Esophagus muscularis mucosa (tissue), 4 donors: ENCODE results near the gene CDK5R1. TPM values are rescaled to one million over a fixed set of nuclear protein-coding genes. Genes with fewer than 3 reads are reported as not detected.

Experiments
- DNase-seq: peaks from one replicate; pipeline ENCODE4 v3.0.0-alpha.2; 2017; ENCODE audit errors: extremely low spot score
- H3K27ac ChIP-seq, 4 donors: fragments of 200-600 bp; sonication (generic); replicated peaks in 1 of 4; 1 replicate in 3 of 4; 2 replicates in 1 of 4; pipeline ENCODE4 v1.5.1; 2016 to 2019; ENCODE audit warnings: mild to moderate bottlenecking in 1 of 4
- H3K27me3 ChIP-seq, 4 donors: fragments of 200-600 bp; sonication (generic); one replicate each; pipeline versions ENCODE4 v1.5.1 to v1.6.0; 2016 to 2019
- H3K36me3 ChIP-seq, 4 donors: fragments of 200-600 bp; sonication (generic); one replicate each; pipeline ENCODE4 v1.5.1; 2016 to 2019
- H3K4me1 ChIP-seq, 4 donors: fragments of 200-600 bp; sonication (generic); one replicate each; pipeline ENCODE4 v1.5.1; 2016 to 2019
- H3K4me3 ChIP-seq, 4 donors: fragments of 200-600 bp; sonication (generic); 1 replicate in 2 of 4; 2 replicates in 2 of 4; pipeline ENCODE4 v1.5.1; 2016 to 2019; ENCODE audit warnings: mild to moderate bottlenecking in 4 of 4, moderate library complexity in 1 of 4
- H3K9me3 ChIP-seq, 4 donors: fragments of 200-600 bp; sonication (generic); 1 replicate in 3 of 4; 2 replicates in 1 of 4; pipeline ENCODE4 v1.5.1; 2016 to 2019
- CTCF ChIP-seq, 3 experiments: fragments of 200-600 bp in 2 of 3; fragments of 450-650 bp in 1 of 3; sonication (generic) in 2 of 3; IDR thresholded peaks; one replicate each; pipeline ENCODE4 v1.5.1; 2017 to 2019; ENCODE audit warnings: antibody characterized with exemption in 3 of 3, mild to moderate bottlenecking in 2 of 3, moderate library complexity in 1 of 3
- EP300 ChIP-seq: sonication (generic); formaldehyde crosslinking; IDR thresholded peaks from one replicate; pipeline ENCODE4 v1.6.1; 2017; ENCODE audit warnings: antibody characterized with exemption
- POLR2A ChIP-seq: fragments of 450-650 bp; IDR thresholded peaks from one replicate; pipeline ENCODE4 v1.6.1; 2017; ENCODE audit warnings: antibody characterized with exemption, moderate library complexity, mild to moderate bottlenecking, low read depth
- POLR2AphosphoS5 ChIP-seq, 2 donors: sonication (generic); formaldehyde crosslinking; IDR thresholded peaks; one replicate each; pipeline ENCODE4 v1.6.1; 2017; ENCODE audit warnings: antibody characterized with exemption in 2 of 2
- WGBS: methylation state at CpG from one replicate; pipeline ENCODE4 v1.1.5; 2018; 5-methylcytosine and 5-hydroxymethylcytosine counted together
- intact Hi-C: fragments of 100-400 bp; cut with DNase I; formaldehyde crosslinking; loops from one replicate; pipeline ENCODE4 v1.15.1; 2023
- total RNA-seq, 4 donors: library from RNA; depleted of rRNA; stranded (reverse); fragments of >200 nt; gene quantifications; one replicate each; pipeline versions ENCODE4 v1.1.0 to v1.2.1, GENCODE V29; 2016

CDK5R1 gene
- total RNA-seq, 4 donors from 2014 or later = 0.33 to 1.2 (median 0.64) TPM

- intact Hi-C loops = no loop called here
- 98% methylated on average over 7 of the region's 7 CpGs for WGBS
- no peak overlapping the region for H3K4me3 ChIP-seq
- no peak for DNase-seq
- H3K4me1 ChIP-seq = no peaks in the 10 kb centered on the region
- peaks cover 54 to 100% (median 93%) of the 10 kb centered on the region in 4 donors for H3K36me3 ChIP-seq
- no peak overlapping the region for H3K27ac ChIP-seq
- H3K27me3 ChIP-seq = no peaks in the 10 kb centered on the region
- H3K9me3 ChIP-seq = no peaks in the 10 kb centered on the region
- TF ChIP-seq POLR2A (no peak), POLR2AphosphoS5 (IDR thresholded peaks at IDR 0.05) (no peak), EP300 (no peak), CTCF (IDR thresholded peaks at IDR 0.05) (no peak)
These were observed 18.8 kb upstream of the CDK5R1 start for GRCh38 chr17:32467949-32468348.

- intact Hi-C loops = no loop called here
- H3K9me3 ChIP-seq = no peaks in the 10 kb centered on the region
- H3K27me3 ChIP-seq = no peaks in the 10 kb centered on the region
- TF ChIP-seq POLR2AphosphoS5 (IDR thresholded peaks at IDR 0.05) (no peak), POLR2A (no peak), CTCF (IDR thresholded peaks at IDR 0.05) (no peak), EP300 (no peak)
- H3K4me3 ChIP-seq = no peak overlapping the region
- no peak overlapping the region for H3K27ac ChIP-seq
- no peaks in the 10 kb centered on the region for H3K4me1 ChIP-seq
- DNase-seq = no peak
- peaks cover 58 to 100% (median 95%) of the 10 kb centered on the region in 4 donors for H3K36me3 ChIP-seq
- WGBS = 93% methylated on average over 6 of the region's 6 CpGs
These were observed 16.2 kb upstream of the CDK5R1 start for GRCh38 chr17:32470405-32471167.

GRCh38 chr17:32471652-32472051, 15.1 kb upstream of the CDK5R1 start:
- intact Hi-C loops = no loop called here
- Histone ChIP-seq H3K27ac (no peak overlapping the region), H3K36me3 (peaks cover 67 to 100% (median 95%) of the 10 kb centered on the region in 4 donors), H3K4me1 (no peaks in the 10 kb centered on the region), H3K27me3 (no peaks in the 10 kb centered on the region), H3K4me3 (no peak overlapping the region), H3K9me3 (no peaks in the 10 kb centered on the region)
- DNase-seq = no peak
- WGBS = 99% methylated on average over 4 of the region's 4 CpGs
- TF ChIP-seq POLR2AphosphoS5 (IDR thresholded peaks at IDR 0.05) (no peak), CTCF (IDR thresholded peaks at IDR 0.05) (no peak), POLR2A (no peak)

- H3K27me3 ChIP-seq = no peaks in the 10 kb centered on the region
- H3K36me3 ChIP-seq = peaks cover 89 to 100% (median 97%) of the 10 kb centered on the region in 4 donors
- intact Hi-C loops = no loop called here
- 92% methylated on average over 3 of the region's 3 CpGs for WGBS
- no peak overlapping the region for H3K4me3 ChIP-seq
- no peaks in the 10 kb centered on the region for H3K4me1 ChIP-seq
- no peak for TF ChIP-seq POLR2A
- no peak for TF ChIP-seq EP300
- TF ChIP-seq POLR2AphosphoS5 (IDR thresholded peaks at IDR 0.05) = no peak
- TF ChIP-seq CTCF (IDR thresholded peaks at IDR 0.05) = no peak
- DNase-seq = no peak
- H3K9me3 ChIP-seq = no peaks in the 10 kb centered on the region
- H3K27ac ChIP-seq = no peak overlapping the region
These were observed 11.5 kb upstream of the CDK5R1 start for GRCh38 chr17:32475258-32475657.
